ENCODE data around the gene C1orf185. TPM values are rescaled to one million over a fixed set of nuclear protein-coding genes. Genes with fewer than 3 reads are reported as not detected.

Gene C1orf185
- total RNA-seq, result not detected
- long read RNA-seq, donor 1, result 0 reads
- long read RNA-seq, donor 2, result 0 reads

DNA sequence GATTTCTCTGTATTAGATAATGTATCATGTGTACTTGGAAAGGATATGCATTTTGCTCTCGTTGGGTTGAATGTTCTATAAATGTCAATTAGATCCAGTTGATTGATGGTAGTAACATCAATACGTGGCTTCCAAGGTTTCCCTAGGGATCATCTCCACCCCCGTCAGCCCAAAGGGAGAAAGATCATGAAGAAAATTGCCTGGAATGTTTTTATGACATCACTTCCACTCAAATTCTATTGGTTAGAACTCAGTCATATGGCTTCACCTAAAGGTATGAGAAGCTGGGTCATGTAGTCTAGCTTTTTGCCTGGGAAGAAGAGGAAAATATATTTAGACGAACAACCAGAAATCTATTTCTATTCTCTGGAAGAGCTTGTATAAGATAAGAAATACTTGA lies at the start of gene C1orf185:
TSS of gene C1orf185 (plus strand) at position 253 of the 400 bp plus-strand sequence. CDS start at position 259, 6 bp downstream.
- H3K4me1 ChIP-seq (ENCODE audit: low read depth), result no peaks in the 10 kb centered on the region
- H3K36me3 ChIP-seq (ENCODE audit: low read depth), result no peaks in the 10 kb centered on the region
- no peak within 1 kb of the TSS for H3K4me3 ChIP-seq
- ATAC-seq (no peak), DNase-seq (no peak)
- H3K9me3 ChIP-seq, result no peaks in the 10 kb centered on the region
- TF ChIP-seq, protein P1, sequence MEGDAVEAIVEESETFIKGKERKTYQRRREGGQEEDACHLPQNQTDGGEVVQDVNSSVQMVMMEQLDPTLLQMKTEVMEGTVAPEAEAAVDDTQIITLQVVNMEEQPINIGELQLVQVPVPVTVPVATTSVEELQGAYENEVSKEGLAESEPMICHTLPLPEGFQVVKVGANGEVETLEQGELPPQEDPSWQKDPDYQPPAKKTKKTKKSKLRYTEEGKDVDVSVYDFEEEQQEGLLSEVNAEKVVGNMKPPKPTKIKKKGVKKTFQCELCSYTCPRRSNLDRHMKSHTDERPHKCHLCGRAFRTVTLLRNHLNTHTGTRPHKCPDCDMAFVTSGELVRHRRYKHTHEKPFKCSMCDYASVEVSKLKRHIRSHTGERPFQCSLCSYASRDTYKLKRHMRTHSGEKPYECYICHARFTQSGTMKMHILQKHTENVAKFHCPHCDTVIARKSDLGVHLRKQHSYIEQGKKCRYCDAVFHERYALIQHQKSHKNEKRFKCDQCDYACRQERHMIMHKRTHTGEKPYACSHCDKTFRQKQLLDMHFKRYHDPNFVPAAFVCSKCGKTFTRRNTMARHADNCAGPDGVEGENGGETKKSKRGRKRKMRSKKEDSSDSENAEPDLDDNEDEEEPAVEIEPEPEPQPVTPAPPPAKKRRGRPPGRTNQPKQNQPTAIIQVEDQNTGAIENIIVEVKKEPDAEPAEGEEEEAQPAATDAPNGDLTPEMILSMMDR (IDR thresholded peaks at IDR 0.05), result no peak
- intact Hi-C loops (cut with DNase I, micrococcal nuclease), result no loop called here

DNA sequence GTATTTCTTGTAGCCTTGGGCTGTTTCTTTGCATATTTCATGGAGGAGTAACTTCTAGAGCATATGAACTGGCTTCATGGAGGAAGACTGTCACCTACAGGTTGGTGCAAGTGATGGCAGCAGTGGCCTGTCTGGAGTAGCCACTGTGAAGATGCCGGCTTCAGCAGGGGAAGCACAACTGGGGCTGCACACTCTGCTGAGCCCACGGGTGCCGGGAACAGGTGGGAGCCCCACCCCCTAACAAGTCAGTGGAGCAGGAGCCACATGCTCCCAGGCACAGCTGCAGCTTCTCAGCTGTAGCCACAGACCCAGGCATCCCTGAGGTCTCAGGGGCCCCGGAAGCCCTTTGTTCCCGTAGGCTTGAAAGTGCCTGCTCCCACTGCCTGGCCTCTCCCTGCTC lies 43.2 kb upstream of the C1orf185 start:
- Histone ChIP-seq H3K36me3 (ENCODE audit: low read depth) (no peaks in the 10 kb centered on the region), H3K4me1 (ENCODE audit: low read depth) (no peaks in the 10 kb centered on the region), H3K4me3 (no peak overlapping the region), H3K9me3 (no peaks in the 10 kb centered on the region)
- intact Hi-C loops (cut with DNase I, micrococcal nuclease), result no loop called here
- DNase-seq, result peak in 1 of 3 donors; percentile 19
- ATAC-seq, result peak; percentile 60
- TF ChIP-seq, protein P1 (IDR thresholded peaks at IDR 0.05), result peak; percentile 14

DNA sequence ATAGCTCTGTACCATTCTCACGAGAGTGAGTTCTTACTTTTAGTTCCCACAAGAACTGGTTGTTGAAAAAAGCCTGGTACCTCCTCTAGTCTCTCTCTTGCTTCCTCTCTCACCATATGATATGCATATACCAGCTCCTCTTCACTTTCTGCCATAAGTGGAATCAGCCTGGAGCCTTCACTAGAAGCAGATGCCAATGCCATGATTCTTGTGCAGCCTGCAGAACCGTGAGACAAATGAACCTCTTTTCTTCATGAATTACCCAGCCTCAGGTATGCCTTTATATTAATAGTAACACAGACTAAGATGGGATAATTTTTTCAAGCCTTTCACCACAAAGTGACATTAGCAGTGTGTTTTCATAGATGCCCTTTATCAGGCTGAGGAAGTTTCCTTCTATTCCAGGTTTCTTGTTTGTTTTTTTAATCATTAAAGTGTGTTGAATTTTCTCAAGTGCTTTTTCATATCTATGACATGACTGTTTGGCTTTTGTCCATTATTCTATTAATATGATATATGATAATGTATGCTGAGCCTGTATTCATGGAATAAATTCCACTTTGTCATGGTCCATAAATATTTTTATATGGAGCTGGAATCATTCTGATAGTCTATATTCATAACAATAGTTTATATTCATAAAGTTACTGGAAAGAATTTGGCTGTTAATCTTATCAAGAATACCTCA lies 40.7 kb upstream of the C1orf185 start:
- no peak for ATAC-seq
- Histone ChIP-seq H3K36me3 (ENCODE audit: low read depth) (no peaks in the 10 kb centered on the region), H3K4me3 (no peak overlapping the region), H3K4me1 (ENCODE audit: low read depth) (no peaks in the 10 kb centered on the region), H3K9me3 (no peaks in the 10 kb centered on the region)
- TF ChIP-seq, protein P1 (IDR thresholded peaks at IDR 0.05), result no peak
- no peak for DNase-seq
- intact Hi-C loops (cut with DNase I, micrococcal nuclease), result no loop called here

DNA sequence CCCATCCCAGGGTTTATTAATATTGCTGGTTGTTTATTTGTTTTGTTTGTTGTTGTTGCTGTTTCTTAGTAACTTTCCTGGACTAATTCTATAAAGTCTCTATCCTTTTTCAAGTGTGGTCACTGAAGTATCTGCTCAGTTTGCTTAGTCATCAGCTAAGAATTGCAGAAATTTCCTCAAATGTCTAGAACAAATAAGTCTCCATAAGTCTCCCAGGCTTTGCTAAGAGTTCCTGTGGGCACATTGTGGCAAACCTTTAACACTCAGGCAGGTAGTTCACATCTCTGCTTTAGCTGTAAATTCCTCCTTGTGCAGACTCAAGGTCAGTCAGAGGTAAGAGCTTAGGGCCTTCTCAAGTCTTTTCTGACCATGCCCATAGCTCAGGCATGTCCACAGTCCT lies 38.9 kb upstream of the C1orf185 start:
- no peak for ATAC-seq
- Histone ChIP-seq H3K4me1 (ENCODE audit: low read depth) (no peaks in the 10 kb centered on the region), H3K4me3 (no peak overlapping the region), H3K36me3 (ENCODE audit: low read depth) (no peaks in the 10 kb centered on the region), H3K9me3 (no peaks in the 10 kb centered on the region)
- intact Hi-C loops (cut with DNase I, micrococcal nuclease), result no loop called here
- TF ChIP-seq, protein P1 (IDR thresholded peaks at IDR 0.05), result no peak
- no peak for DNase-seq

DNA sequence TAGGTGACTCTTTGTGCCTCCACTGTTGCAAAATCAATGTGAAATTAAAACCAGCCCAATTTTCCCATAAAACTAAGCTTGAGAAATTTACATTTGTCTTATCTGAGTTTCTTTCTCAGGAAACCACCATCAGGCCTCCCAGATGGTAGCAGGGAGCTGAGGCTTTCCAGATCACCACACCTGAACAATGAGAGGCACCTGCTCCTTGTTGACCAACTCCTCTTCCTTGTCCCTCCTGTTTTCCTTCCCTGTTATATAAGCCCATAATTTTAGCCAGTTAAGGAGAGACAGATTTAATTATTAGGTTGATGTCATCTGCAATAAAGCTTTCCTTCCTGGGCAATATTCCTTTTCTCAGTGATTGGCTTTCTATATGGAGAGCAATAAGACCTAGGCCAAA lies 32.0 kb upstream of the C1orf185 start:
- no peak for DNase-seq
- Histone ChIP-seq H3K36me3 (ENCODE audit: low read depth) (no peaks in the 10 kb centered on the region), H3K9me3 (no peaks in the 10 kb centered on the region), H3K4me3 (no peak overlapping the region), H3K4me1 (ENCODE audit: low read depth) (no peaks in the 10 kb centered on the region)
- intact Hi-C loops (cut with DNase I, micrococcal nuclease), result no loop called here
- peak; percentile 69 for ATAC-seq
- TF ChIP-seq, protein P1 (IDR thresholded peaks at IDR 0.05), result no peak
